Astrocyte (in vitro differentiated cells and primary cell): ENCODE results near the gene LGALS8.

Source experiments
- EZH2 ChIP-seq: IDR thresholded peaks from 2 replicates; pipeline ENCODE4 v1.6.1; 2012; ENCODE audit warnings: mild to moderate bottlenecking, low read length, inconsistent platforms; ENCODE audit not compliant: insufficient read depth
- TF ChIP-seq, protein P1 (sequence below): IDR thresholded peaks from 2 replicates; pipeline ENCODE4 v1.5.1; 2011; ENCODE audit warnings: low read depth, mild to moderate bottlenecking, inconsistent platforms, low read length, moderate library complexity; ENCODE audit not compliant: insufficient read depth

DNA sequence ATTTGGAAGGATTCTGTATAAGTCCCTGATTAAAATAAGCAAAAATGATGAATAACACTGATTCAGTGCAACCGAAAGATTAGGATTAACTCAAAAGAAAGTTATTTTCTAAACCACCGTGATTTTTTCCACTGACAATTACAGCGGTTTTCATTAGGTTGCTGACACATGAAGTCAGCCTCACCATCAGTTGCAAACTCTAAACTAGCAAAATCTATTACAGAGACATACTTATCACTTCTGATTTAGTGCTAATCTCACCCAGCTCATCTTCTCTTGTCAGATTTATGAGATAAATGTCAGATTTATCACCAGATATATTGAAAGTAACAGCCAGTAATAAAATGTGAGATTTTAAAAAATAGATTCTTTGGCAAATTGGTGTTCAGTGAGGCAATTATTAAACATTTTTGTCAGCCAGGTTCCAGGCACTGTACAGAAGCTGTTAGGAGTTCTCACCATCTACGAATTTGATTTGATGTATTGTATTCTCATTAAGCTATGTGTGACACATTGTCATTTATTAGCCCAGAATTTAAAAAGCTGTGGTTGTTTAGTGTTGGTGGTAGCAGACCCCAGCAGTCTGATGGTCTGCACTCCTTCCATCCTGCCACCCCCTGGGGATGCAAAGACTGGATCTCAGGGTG, 37.3 kb upstream of the LGALS8 start:
- TF ChIP-seq, protein P1, sequence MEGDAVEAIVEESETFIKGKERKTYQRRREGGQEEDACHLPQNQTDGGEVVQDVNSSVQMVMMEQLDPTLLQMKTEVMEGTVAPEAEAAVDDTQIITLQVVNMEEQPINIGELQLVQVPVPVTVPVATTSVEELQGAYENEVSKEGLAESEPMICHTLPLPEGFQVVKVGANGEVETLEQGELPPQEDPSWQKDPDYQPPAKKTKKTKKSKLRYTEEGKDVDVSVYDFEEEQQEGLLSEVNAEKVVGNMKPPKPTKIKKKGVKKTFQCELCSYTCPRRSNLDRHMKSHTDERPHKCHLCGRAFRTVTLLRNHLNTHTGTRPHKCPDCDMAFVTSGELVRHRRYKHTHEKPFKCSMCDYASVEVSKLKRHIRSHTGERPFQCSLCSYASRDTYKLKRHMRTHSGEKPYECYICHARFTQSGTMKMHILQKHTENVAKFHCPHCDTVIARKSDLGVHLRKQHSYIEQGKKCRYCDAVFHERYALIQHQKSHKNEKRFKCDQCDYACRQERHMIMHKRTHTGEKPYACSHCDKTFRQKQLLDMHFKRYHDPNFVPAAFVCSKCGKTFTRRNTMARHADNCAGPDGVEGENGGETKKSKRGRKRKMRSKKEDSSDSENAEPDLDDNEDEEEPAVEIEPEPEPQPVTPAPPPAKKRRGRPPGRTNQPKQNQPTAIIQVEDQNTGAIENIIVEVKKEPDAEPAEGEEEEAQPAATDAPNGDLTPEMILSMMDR, result no peak
- TF ChIP-seq EZH2, result no peak
